Mononuclear cell (primary cell): ENCODE measurements around the gene TGFB1. TPM values are rescaled to one million over a fixed set of nuclear protein-coding genes. Genes with fewer than 3 reads are reported as not detected.
"Not testable (repeated sequence)": the region's sequence is repeated elsewhere in the genome, so short reads cannot be mapped to it uniquely, and the experiment has no call there.

Experiments used
- H3K27me3 ChIP-seq: 2 replicates; pipeline ENCODE4 v1.6.0; 2011; ENCODE audit warnings: low read length, control low read depth; ENCODE audit not compliant: insufficient read depth
- H3K4me1 ChIP-seq: 2 replicates; pipeline ENCODE4 v1.5.1; 2011; ENCODE audit warnings: mild to moderate bottlenecking, low read length, control low read depth; ENCODE audit not compliant: insufficient read depth
- H3K4me3 ChIP-seq: 2 replicates; pipeline ENCODE4 v1.5.1; 2011; ENCODE audit warnings: mild to moderate bottlenecking, low read length, moderate library complexity
- H3K9me3 ChIP-seq: 2 replicates; pipeline ENCODE4 v1.5.1; 2011; ENCODE audit warnings: low read depth, mild to moderate bottlenecking, control low read depth, low read length
- total RNA-seq: library from RNA; depleted of rRNA; stranded (reverse); fragments of >200 nt; gene quantifications from one replicate; pipeline ENCODE4 v1.2.3, GENCODE V29; 2012

Gene TGFB1
- 90.6 TPM for total RNA-seq

DNA sequence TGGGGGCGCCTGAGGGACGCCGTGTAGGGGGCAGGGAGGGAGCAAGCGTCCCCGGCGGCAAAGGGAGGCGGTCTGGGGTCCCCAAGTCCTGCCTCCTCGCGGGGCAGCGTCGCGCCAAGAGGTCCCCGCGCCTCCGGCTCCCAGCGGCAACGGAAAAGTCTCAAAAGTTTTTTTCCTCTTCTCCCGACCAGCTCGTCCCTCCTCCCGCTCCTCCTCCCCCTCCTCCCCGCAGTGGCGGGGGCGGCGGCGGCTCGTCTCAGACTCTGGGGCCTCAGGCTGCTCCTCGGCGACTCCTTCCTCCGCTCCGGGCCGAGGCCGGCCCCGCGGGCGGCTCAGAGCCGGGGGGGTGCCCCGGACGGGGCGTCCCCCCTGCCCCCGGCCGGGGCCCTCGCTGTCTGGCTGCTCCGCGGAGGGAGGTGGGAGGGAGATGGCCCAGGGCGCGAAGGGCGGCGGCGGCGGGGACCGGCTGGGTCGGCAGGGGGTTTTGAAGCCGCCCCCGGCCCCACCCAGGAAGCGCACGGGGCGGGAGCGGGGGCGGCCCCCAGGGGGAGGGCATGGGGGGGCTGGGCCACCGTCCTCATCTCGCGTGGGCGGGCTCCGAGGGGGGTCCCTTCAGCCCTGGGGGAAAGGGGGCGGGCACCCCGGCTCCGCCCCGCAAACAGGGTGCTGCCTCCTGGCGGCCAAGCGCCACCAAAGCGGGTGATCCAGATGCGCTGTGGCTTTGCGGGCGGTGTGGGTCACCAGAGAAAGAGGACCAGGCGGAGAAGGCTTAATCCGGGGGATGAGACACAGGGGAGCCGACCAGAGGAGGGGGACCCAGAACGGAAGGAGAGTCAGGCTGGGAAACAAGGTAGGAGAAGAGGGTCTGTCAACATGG is at the start of gene TGFB1:
Gene TGFB1, minus strand, starts transcription at position 457 of the 877 bp plus-strand sequence. CDS start 878 bp downstream, outside the sequence.
- no peaks in the 10 kb centered on the region for H3K27me3 ChIP-seq
- peaks cover 72% of the 10 kb centered on the region for H3K4me1 ChIP-seq
- peak within 1 kb of the TSS; percentile 82 for H3K4me3 ChIP-seq
- no peaks in the 10 kb centered on the region for H3K9me3 ChIP-seq

GRCh38 chr19:41402010-41402409 is 48.3 kb upstream of the TGFB1 start:
- Histone ChIP-seq H3K27me3 (no peaks in the 10 kb centered on the region), H3K9me3 (no peaks in the 10 kb centered on the region), H3K4me1 (peaks cover 36% of the 10 kb centered on the region), H3K4me3 (no peak overlapping the region)

- H3K27me3 ChIP-seq, result no peaks in the 10 kb centered on the region
- H3K4me1 ChIP-seq, result peaks cover 35% of the 10 kb centered on the region
- H3K4me3 ChIP-seq, result no peak overlapping the region
- H3K9me3 ChIP-seq, result no peaks in the 10 kb centered on the region
Measured at GRCh38 chr19:41401483-41401882, 47.8 kb upstream of the TGFB1 start.

GRCh38 chr19:41399525-41399924 is 45.8 kb upstream of the TGFB1 start:
- no peak overlapping the region for H3K4me3 ChIP-seq
- H3K9me3 ChIP-seq, result no peaks in the 10 kb centered on the region
- peaks cover 34% of the 10 kb centered on the region for H3K4me1 ChIP-seq
- no peaks in the 10 kb centered on the region for H3K27me3 ChIP-seq

- no peaks in the 10 kb centered on the region for H3K27me3 ChIP-seq
- no peaks in the 10 kb centered on the region for H3K9me3 ChIP-seq
- H3K4me3 ChIP-seq, result no peak overlapping the region
- peaks cover 34% of the 10 kb centered on the region for H3K4me1 ChIP-seq
Measured at GRCh38 chr19:41399091-41399490, 45.4 kb upstream of the TGFB1 start.

- Histone ChIP-seq H3K4me1 (peaks cover 39% of the 10 kb centered on the region), H3K9me3 (no peaks in the 10 kb centered on the region), H3K27me3 (no peaks in the 10 kb centered on the region), H3K4me3 (peak overlapping the region; percentile 92)
Measured at GRCh38 chr19:41398598-41398997, 44.9 kb upstream of the TGFB1 start.

DNA sequence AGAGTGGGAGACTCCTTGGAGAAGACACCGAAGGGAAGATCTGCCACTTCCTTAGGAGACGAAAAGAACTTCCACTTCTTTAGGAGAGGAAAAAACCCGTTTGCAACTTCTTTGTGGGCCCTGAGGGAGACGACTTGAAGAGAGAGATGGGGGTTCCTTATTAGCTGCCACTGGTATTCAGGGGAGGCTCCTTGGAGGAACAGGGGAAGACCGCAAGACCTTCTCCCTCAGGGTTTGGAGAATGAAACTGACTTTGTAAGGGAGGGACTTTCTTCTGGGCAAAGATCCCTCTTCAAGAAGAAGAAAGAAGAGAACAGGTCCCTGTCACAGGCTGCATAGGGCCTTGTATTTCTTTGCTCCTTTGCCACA is 44.3 kb upstream of the TGFB1 start:
- Histone ChIP-seq H3K27me3 (no peaks in the 10 kb centered on the region), H3K4me1 (peaks cover 40% of the 10 kb centered on the region), H3K4me3 (peak overlapping the region; percentile 92), H3K9me3 (no peaks in the 10 kb centered on the region)

GRCh38 chr19:41397086-41398049 is 43.6 kb upstream of the TGFB1 start, which contains the start of the genes BCKDHA and EXOSC5:
TSS of gene BCKDHA (plus strand) at chr19:41397818. CDS start at chr19:41397828, 10 bp downstream.
TSS of gene EXOSC5 (minus strand) at chr19:41397359. CDS start at chr19:41397328, 31 bp downstream.
- Histone ChIP-seq H3K4me1 (peaks cover 40% of the 10 kb centered on the region), H3K9me3 (no peaks in the 10 kb centered on the region), H3K27me3 (no peaks in the 10 kb centered on the region), H3K4me3 (peak within 1 kb of the TSS; percentile 92)

DNA sequence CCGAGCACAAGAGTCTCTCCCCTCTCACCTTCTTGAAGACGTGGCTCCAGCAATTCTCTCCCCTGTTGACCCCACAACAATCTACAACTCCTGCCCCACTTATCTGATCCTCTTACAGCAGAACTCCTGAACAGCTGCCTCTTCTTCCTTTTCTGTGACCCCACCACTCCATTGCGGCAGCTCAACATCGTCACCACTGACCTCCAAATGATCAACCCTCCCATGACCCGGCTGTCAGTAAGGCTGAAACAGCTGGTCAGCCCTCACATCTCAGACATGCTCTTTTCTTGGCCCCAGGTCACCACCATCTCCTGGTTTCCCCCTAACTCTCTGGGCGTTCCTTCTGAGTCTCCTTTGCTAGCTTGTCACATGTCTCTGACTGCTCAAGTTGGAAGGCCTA is 41.6 kb upstream of the TGFB1 start:
- no peak overlapping the region for H3K4me3 ChIP-seq
- no peaks in the 10 kb centered on the region for H3K27me3 ChIP-seq
- no peaks in the 10 kb centered on the region for H3K9me3 ChIP-seq
- H3K4me1 ChIP-seq, result peaks cover 40% of the 10 kb centered on the region

DNA sequence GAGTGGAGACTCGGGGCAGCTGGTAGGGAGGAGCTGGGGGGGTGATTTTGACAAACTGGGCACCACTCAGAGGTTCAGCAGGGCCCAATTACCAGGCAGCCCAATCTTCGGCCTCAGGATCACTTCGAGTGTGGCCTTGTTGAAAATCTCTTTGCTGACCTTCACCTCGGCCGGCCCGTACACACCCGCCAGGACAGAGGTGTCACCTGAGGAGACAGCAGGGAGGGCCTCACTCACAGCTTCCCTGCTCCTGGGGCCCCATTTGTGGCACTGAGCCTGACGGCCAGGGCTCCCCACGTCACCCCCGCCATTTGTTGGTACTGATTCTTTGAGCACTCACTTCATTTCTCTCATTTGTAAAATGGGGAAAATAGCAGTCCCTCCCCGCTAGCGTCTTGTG is 39.1 kb upstream of the TGFB1 start:
- Histone ChIP-seq H3K4me1 (peaks cover 26% of the 10 kb centered on the region), H3K9me3 (no peaks in the 10 kb centered on the region), H3K4me3 (no peak overlapping the region), H3K27me3 (no peaks in the 10 kb centered on the region)

GRCh38 chr19:41391618-41392017 is 37.9 kb upstream of the TGFB1 start:
- Histone ChIP-seq H3K27me3 (no peaks in the 10 kb centered on the region), H3K4me3 (no peak overlapping the region), H3K9me3 (no peaks in the 10 kb centered on the region), H3K4me1 (peaks cover 23% of the 10 kb centered on the region)

DNA sequence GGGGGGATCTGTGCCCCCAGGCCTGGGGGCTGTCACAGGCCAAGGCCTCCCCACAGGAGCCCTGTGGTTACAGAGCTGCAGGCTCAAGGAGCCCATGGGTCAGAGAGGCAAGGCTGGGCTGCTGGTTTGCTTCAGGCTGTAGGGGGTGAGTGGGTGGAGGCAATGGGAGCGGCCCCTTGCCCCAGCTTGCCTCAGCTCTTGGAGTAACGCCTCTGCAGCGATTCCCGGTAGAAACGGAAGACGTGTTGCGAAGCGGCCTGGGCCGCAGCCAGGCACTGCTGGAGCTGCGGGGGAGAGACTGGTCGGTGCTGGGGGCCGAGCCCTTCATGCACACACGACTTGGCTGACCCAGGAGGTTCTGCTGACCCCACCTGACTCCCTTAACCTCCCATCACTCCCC is 32.7 kb upstream of the TGFB1 start:
- Histone ChIP-seq H3K4me1 (no peaks in the 10 kb centered on the region), H3K27me3 (no peaks in the 10 kb centered on the region), H3K9me3 (no peaks in the 10 kb centered on the region), H3K4me3 (no peak overlapping the region)

DNA sequence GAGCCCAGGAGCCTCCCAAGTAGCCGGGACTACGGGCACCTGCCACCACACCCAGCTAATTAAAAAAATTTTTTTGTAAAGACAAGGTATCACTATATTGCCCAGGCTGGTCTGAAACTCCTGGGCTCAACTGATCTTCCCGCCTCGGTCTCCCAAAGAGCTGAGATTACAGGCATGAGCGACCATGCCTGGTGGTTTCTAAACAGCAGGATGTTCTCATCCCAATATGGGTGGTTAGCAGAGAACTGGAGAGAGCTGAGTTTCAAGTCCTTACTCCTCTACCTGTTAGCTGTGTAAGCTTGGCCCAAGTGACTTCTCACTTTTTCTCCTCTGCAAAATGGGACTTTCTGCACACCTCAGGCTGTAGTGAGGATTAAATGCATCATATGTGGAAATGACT is 30.6 kb upstream of the TGFB1 start:
- peaks cover 12% of the 10 kb centered on the region for H3K4me1 ChIP-seq
- H3K9me3 ChIP-seq, result no peaks in the 10 kb centered on the region
- H3K27me3 ChIP-seq, result no peaks in the 10 kb centered on the region
- no peak overlapping the region for H3K4me3 ChIP-seq

- H3K9me3 ChIP-seq, H3K27me3 ChIP-seq, H3K4me3 ChIP-seq: not testable (repeated sequence)
- H3K4me1 ChIP-seq, result peaks cover 38% of the 10 kb centered on the region
Measured at GRCh38 chr19:41381536-41381935, 27.8 kb upstream of the TGFB1 start.
